H1 (cell line): Measurements from ENCODE around the gene SLC13A5.

Source experiments
- CBX5 ChIP-seq: fragments of 300-800, 300-1000 bp; sonication (generic); IDR thresholded peaks from 2 replicates; pipeline ENCODE4 v1.7.1; 2016; ENCODE audit warnings: antibody characterized with exemption, low read length, low read depth
- EGR1 ChIP-seq: IDR thresholded peaks from 2 replicates; pipeline ENCODE4 v1.6.1; 2011; ENCODE audit warnings: low read depth, low read length, borderline replicate concordance
- EP300 ChIP-seq, 2 experiments: IDR thresholded peaks; 1 replicate in 1 of 2; 2 replicates in 1 of 2; pipeline ENCODE4 v1.6.1; 2011 to 2012; ENCODE audit warnings: low read depth in 2 of 2, low read length in 2 of 2, mild to moderate bottlenecking in 2 of 2, borderline replicate concordance in 1 of 2, inconsistent platforms in 1 of 2, moderate library complexity in 1 of 2
- POLR2A ChIP-seq, 2 experiments: IDR thresholded peaks; 1 replicate in 1 of 2; 2 replicates in 1 of 2; pipeline ENCODE4 v1.6.1; 2011; ENCODE audit warnings: low read depth in 2 of 2, low read length in 2 of 2, mild to moderate bottlenecking in 2 of 2; ENCODE audit errors: control extremely low read depth in 1 of 2
- POLR2AphosphoS5 ChIP-seq: IDR thresholded peaks from 2 replicates; pipeline ENCODE4 v1.6.1; 2011; ENCODE audit warnings: low read depth, low read length
- SIN3A ChIP-seq, 2 experiments: IDR thresholded peaks in 1 of 2; conservative IDR thresholded peaks in 1 of 2; 2 replicates each; pipeline ENCODE4 v1.6.1; 2011 to 2012; ENCODE audit warnings: low read length in 2 of 2, improper control_type of control experiment in 1 of 2, low read depth in 1 of 2, mild to moderate bottlenecking in 1 of 2
- SIX5 ChIP-seq: IDR thresholded peaks from 2 replicates; pipeline ENCODE4 v1.6.1; 2011; ENCODE audit warnings: mild to moderate bottlenecking, low read depth, low read length
- TF ChIP-seq, protein P1 (sequence below), 3 experiments: IDR thresholded peaks; 1 replicate in 2 of 3; 2 replicates in 1 of 3; pipeline versions ENCODE4 v1.5.1 to v1.6.1; 2011; ENCODE audit warnings: low read length in 3 of 3, mild to moderate bottlenecking in 3 of 3, inconsistent platforms in 2 of 3, low read depth in 1 of 3, moderate library complexity in 1 of 3; ENCODE audit not compliant: insufficient read depth in 1 of 3; ENCODE audit errors: control extremely low read depth in 1 of 3

DNA sequence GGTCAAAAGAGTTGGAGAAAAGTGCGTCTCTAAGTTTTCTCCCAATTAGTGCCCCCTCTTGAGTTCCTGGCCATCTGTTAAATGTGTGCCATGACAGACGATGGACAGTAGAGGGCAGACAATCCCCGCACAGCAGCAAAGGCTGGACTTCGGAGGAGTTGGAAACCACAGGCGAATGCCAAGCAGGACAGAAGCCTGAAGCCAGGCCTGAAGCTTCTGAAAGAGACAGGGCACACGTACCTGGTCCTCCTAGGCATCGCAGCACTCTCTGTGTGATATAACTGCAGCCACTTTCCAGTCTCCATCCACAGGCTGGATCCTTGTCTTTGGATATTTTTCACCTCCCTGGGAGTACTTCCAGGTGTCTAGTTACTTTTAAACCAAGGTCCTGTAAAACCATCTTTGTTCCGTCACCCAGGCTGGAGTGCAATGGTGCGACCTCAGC, 47.1 kb downstream of the SLC13A5 start:
- no peak for TF ChIP-seq EP300 (IDR thresholded peaks at IDR 0.05; ENCODE audit: borderline replicate concordance in 1 of 2, low read depth in 2 of 2, low read length in 2 of 2)
- no peak for TF ChIP-seq EGR1
- TF ChIP-seq, protein P1, sequence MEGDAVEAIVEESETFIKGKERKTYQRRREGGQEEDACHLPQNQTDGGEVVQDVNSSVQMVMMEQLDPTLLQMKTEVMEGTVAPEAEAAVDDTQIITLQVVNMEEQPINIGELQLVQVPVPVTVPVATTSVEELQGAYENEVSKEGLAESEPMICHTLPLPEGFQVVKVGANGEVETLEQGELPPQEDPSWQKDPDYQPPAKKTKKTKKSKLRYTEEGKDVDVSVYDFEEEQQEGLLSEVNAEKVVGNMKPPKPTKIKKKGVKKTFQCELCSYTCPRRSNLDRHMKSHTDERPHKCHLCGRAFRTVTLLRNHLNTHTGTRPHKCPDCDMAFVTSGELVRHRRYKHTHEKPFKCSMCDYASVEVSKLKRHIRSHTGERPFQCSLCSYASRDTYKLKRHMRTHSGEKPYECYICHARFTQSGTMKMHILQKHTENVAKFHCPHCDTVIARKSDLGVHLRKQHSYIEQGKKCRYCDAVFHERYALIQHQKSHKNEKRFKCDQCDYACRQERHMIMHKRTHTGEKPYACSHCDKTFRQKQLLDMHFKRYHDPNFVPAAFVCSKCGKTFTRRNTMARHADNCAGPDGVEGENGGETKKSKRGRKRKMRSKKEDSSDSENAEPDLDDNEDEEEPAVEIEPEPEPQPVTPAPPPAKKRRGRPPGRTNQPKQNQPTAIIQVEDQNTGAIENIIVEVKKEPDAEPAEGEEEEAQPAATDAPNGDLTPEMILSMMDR (IDR thresholded peaks at IDR 0.05; ENCODE audit: control extremely low read depth in 1 of 3, insufficient read depth in 1 of 3, low read depth in 1 of 3, low read length in 3 of 3), result peak; percentile 85 to 97 (median 97)
- 0 out of 2 replicates have a peak, but pooled peaks have one; percentile 50 for TF ChIP-seq POLR2AphosphoS5
- no peak for TF ChIP-seq SIN3A (conservative IDR thresholded peaks at IDR 0.05 in 1 of 2, IDR thresholded peaks at IDR 0.05 in 1 of 2; ENCODE audit: low read depth in 1 of 2, low read length in 2 of 2)
- TF ChIP-seq SIX5, result no peak
- no peak for TF ChIP-seq CBX5
- TF ChIP-seq POLR2A (IDR thresholded peaks at IDR 0.05; ENCODE audit: control extremely low read depth in 1 of 2, low read depth in 2 of 2, low read length in 2 of 2), result no peak
